Neutrophil (primary cell): ENCODE measurements around the gene RBM24.

ENCODE experiments used
- H3K27ac ChIP-seq: fragments of 200-600 bp; sonication (generic); 2 replicates; pipeline ENCODE4 v1.5.1; 2016; ENCODE audit warnings: mild to moderate bottlenecking, moderate library complexity
- H3K27me3 ChIP-seq: fragments of 200-600 bp; sonication (generic); 2 replicates; pipeline ENCODE4 v1.6.0; 2016; ENCODE audit warnings: mild to moderate bottlenecking
- H3K36me3 ChIP-seq: fragments of 200-600 bp; sonication (generic); 2 replicates; pipeline ENCODE4 v1.5.1; 2017
- H3K4me1 ChIP-seq, 2 experiments: fragments of 200-600 bp in 1 of 2; sonication (generic) in 1 of 2; 1 replicate in 1 of 2; 2 replicates in 1 of 2; pipeline versions ENCODE4 v1.5.1 to v1.6.1; 2013 to 2016; ENCODE audit warnings: low read depth in 1 of 2, low read length in 1 of 2, mild to moderate bottlenecking in 1 of 2, moderate library complexity in 1 of 2; ENCODE audit not compliant: control insufficient read depth in 1 of 2, insufficient read depth in 1 of 2
- H3K4me3 ChIP-seq, 2 experiments: fragments of 200-600 bp in 1 of 2; sonication (generic) in 1 of 2; 1 replicate in 1 of 2; 2 replicates in 1 of 2; pipeline ENCODE4 v1.5.1; 2013 to 2016; ENCODE audit warnings: low read depth in 1 of 2, low read length in 1 of 2, mild to moderate bottlenecking in 1 of 2, moderate library complexity in 1 of 2
- H3K9me3 ChIP-seq: fragments of 200-600 bp; sonication (generic); 2 replicates; pipeline ENCODE4 v1.5.1; 2016
- CTCF ChIP-seq: fragments of 200-600 bp; sonication (generic); IDR thresholded peaks from 2 replicates; pipeline ENCODE4 v1.5.1; 2016; ENCODE audit warnings: antibody characterized with exemption

The RBM24 gene

GRCh38 chr6:17298257-17298656, 17.1 kb downstream of the RBM24 start:
- H3K4me1 ChIP-seq: no peaks in the 10 kb centered on the region
- no peak for TF ChIP-seq CTCF
- H3K9me3 ChIP-seq: no peaks in the 10 kb centered on the region

GRCh38 chr6:17299222-17299621, 18.1 kb downstream of the RBM24 start:
- Histone ChIP-seq H3K27ac (no peak overlapping the region), H3K36me3 (no peaks in the 10 kb centered on the region), H3K27me3 (peaks cover 18% of the 10 kb centered on the region), H3K4me1 (no peaks in the 10 kb centered on the region), H3K4me3 (no peak overlapping the region), H3K9me3 (no peaks in the 10 kb centered on the region)
- no peak for TF ChIP-seq CTCF

More at GRCh38 chr6:17298257-17298656, 17.1 kb downstream of the RBM24 start:
- no peaks in the 10 kb centered on the region for H3K36me3 ChIP-seq
- H3K27me3 ChIP-seq: peaks cover 25% of the 10 kb centered on the region
- no peak overlapping the region for H3K4me3 ChIP-seq
- no peak overlapping the region for H3K27ac ChIP-seq

GRCh38 chr6:17299750-17300149, 18.6 kb downstream of the RBM24 start:
- H3K36me3 ChIP-seq: no peaks in the 10 kb centered on the region
- no peak overlapping the region for H3K27ac ChIP-seq
- H3K4me3 ChIP-seq: no peak overlapping the region
- no peak for TF ChIP-seq CTCF
- H3K9me3 ChIP-seq: no peaks in the 10 kb centered on the region
- no peaks in the 10 kb centered on the region for H3K4me1 ChIP-seq
- H3K27me3 ChIP-seq: peaks cover 18% of the 10 kb centered on the region

- H3K27ac ChIP-seq: no peak overlapping the region
- TF ChIP-seq CTCF: no peak
- H3K27me3 ChIP-seq: peaks cover 23% of the 10 kb centered on the region
- H3K36me3 ChIP-seq: no peaks in the 10 kb centered on the region
- no peaks in the 10 kb centered on the region for H3K9me3 ChIP-seq
- H3K4me3 ChIP-seq: no peak overlapping the region
- no peaks in the 10 kb centered on the region for H3K4me1 ChIP-seq
Measured at GRCh38 chr6:17300637-17301036, 19.5 kb downstream of the RBM24 start.

GRCh38 chr6:17303444-17303843, 22.3 kb downstream of the RBM24 start:
- Histone ChIP-seq H3K4me3 (no peak overlapping the region), H3K4me1 (no peaks in the 10 kb centered on the region), H3K36me3 (no peaks in the 10 kb centered on the region), H3K27ac (no peak overlapping the region), H3K27me3 (peaks cover 5% of the 10 kb centered on the region), H3K9me3 (no peaks in the 10 kb centered on the region)
- TF ChIP-seq CTCF: no peak
